WERI-Rb-1 (cell line): Measurements from ENCODE around the gene SLC25A40.
"Not testable (repeated sequence)": the region's sequence is repeated elsewhere in the genome, so short reads cannot be mapped to it uniquely, and the experiment has no call there.

Experiments
- DNase-seq: peaks from one replicate; pipeline ENCODE4 v3.0.0-alpha.2; 2020
- H3K27ac ChIP-seq: fragments of 250-450 bp; sonication (Bioruptor Pico); 2 replicates; pipeline ENCODE4 v1.5.1; 2020; ENCODE audit warnings: mild to moderate bottlenecking, moderate library complexity
- H3K27me3 ChIP-seq: fragments of 250-450 bp; sonication (Bioruptor Pico); 2 replicates; pipeline ENCODE4 v1.5.1; 2021; ENCODE audit warnings: mild to moderate bottlenecking, low read depth, moderate library complexity; ENCODE audit not compliant: insufficient read depth, severe bottlenecking
- H3K36me3 ChIP-seq: fragments of 250-450 bp; sonication (Bioruptor Pico); 2 replicates; pipeline ENCODE4 v1.5.1; 2020; ENCODE audit warnings: mild to moderate bottlenecking, moderate library complexity
- H3K4me3 ChIP-seq: 2 replicates; pipeline ENCODE4 v1.5.1; 2011; ENCODE audit warnings: low read depth, mild to moderate bottlenecking, control low read depth, low read length
- H3K9me3 ChIP-seq: fragments of 250-450 bp; sonication (Bioruptor Pico); 2 replicates; pipeline ENCODE4 v1.5.1; 2021; ENCODE audit warnings: mild to moderate bottlenecking, moderate library complexity; ENCODE audit not compliant: severe bottlenecking
- TF ChIP-seq, protein P1 (sequence below): IDR thresholded peaks from 2 replicates; pipeline ENCODE4 v1.5.1; 2011; ENCODE audit warnings: low read depth, mild to moderate bottlenecking, control low read depth, inconsistent platforms, low read length

SLC25A40 gene, protein sequence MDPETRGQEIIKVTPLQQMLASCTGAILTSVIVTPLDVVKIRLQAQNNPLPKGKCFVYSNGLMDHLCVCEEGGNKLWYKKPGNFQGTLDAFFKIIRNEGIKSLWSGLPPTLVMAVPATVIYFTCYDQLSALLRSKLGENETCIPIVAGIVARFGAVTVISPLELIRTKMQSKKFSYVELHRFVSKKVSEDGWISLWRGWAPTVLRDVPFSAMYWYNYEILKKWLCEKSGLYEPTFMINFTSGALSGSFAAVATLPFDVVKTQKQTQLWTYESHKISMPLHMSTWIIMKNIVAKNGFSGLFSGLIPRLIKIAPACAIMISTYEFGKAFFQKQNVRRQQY

DNA sequence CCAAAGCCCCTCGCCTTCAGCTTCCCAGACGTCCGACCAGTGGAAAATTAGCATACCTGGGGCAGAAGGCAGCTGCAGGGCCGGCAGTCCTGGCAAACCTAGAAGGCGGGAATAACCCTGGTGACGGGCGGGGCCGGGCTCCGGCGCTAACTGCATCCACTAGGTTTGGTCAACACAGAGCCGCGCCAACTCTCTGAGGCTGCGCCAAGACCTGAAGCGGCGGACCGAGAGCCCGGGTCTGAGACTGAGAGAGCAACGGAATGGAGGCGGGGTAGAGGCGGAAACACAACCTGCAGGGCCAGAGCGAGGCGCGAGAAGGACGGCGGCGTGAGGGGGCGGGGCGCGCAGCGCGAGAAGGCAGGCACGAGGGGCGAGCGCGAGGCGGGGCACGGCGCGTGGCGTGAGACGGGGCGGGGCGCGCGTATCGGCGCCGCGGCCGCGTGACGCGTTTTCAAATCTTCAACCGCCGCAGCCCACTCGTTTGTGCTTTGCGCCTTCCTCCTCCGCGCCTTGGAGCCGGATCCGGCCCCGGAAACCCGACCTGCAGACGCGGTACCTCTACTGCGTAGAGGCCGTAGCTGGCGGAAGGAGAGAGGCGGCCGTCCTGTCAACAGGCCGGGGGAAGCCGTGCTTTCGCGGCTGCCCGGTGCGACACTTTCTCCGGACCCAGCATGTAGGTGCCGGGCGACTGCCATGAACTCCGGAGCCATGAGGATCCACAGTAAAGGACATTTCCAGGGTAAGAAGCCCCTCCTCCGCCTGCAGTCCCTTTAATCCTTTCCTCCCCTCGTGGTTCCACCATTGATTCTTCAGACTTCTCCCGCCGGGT lies at the start of gene SLC25A40, which contains the start of gene DBF4:
Gene SLC25A40, minus strand, starts transcription at position 321 of the 829 bp plus-strand sequence. CDS start 17,633 bp downstream, outside the sequence.
Gene DBF4, plus strand, starts transcription at position 454 of the 829 bp plus-strand sequence. Its CDS starts 240 bp downstream, at position 694.
- TF ChIP-seq, protein P1, sequence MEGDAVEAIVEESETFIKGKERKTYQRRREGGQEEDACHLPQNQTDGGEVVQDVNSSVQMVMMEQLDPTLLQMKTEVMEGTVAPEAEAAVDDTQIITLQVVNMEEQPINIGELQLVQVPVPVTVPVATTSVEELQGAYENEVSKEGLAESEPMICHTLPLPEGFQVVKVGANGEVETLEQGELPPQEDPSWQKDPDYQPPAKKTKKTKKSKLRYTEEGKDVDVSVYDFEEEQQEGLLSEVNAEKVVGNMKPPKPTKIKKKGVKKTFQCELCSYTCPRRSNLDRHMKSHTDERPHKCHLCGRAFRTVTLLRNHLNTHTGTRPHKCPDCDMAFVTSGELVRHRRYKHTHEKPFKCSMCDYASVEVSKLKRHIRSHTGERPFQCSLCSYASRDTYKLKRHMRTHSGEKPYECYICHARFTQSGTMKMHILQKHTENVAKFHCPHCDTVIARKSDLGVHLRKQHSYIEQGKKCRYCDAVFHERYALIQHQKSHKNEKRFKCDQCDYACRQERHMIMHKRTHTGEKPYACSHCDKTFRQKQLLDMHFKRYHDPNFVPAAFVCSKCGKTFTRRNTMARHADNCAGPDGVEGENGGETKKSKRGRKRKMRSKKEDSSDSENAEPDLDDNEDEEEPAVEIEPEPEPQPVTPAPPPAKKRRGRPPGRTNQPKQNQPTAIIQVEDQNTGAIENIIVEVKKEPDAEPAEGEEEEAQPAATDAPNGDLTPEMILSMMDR, result no peak
- H3K27ac ChIP-seq, result peak within 1 kb of the TSS; percentile 96
- peaks cover 61% of the 10 kb centered on the region for H3K36me3 ChIP-seq
- H3K4me3 ChIP-seq, result peak within 1 kb of the TSS; percentile 99
- peak; percentile 98 for DNase-seq
- H3K9me3 ChIP-seq, result no peaks in the 10 kb centered on the region
- H3K27me3 ChIP-seq, result no peaks in the 10 kb centered on the region

DNA sequence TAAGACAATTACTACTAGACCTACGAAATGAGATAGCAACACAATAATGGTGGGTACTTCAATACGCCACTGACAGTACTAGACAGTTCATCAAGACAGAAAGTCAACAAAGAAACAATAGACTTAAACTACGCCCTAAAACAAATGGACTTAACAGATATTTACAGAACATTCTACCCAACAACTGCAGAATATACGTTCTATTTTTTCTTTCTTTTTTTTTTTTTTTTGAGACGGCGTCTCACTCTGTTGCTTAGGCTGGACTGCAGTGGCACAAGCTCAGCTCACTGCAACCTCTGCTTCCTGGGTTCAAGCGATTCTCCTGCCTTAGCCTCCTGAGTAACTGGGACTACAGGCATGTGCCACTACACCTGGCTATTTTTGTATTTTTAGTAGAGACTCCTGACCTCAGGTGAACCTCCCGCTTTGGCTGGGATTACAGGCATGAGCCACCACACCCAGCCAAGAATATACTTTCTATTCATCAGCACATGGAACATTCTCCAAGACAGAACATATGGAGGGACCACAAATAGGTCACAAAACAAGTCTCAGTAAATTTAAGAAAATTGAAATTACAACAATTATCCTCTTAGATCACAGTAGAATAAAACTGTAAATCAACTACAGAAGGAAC lies 46.7 kb upstream of the SLC25A40 start:
- not testable (repeated sequence) for H3K4me3 ChIP-seq, DNase-seq, H3K36me3 ChIP-seq, H3K9me3 ChIP-seq, H3K27ac ChIP-seq, H3K27me3 ChIP-seq

DNA sequence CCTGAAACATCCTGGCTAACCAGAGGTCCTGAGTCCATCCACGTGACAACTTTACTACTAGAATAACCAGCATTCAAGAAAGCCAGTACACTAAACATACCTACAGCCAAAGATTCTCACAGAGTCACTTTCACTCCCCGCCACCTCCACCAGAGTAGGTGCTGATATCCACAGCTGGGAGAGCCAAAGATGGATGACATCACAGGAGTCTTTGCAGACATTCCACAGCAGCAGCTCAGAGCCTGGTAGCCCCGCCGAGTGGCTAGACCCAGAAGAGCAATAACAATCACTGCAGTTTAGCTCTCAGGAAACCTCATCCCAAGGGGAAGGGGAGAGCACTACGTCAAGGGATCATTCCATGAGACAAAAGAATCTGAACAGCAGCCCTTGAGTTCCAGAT lies 44.4 kb upstream of the SLC25A40 start:
- no peaks in the 10 kb centered on the region for H3K27me3 ChIP-seq
- H3K27ac ChIP-seq, result no peak overlapping the region
- TF ChIP-seq, protein P1, result no peak
- no peak overlapping the region for H3K4me3 ChIP-seq
- DNase-seq, result no peak
- no peaks in the 10 kb centered on the region for H3K9me3 ChIP-seq
- no peaks in the 10 kb centered on the region for H3K36me3 ChIP-seq

DNA sequence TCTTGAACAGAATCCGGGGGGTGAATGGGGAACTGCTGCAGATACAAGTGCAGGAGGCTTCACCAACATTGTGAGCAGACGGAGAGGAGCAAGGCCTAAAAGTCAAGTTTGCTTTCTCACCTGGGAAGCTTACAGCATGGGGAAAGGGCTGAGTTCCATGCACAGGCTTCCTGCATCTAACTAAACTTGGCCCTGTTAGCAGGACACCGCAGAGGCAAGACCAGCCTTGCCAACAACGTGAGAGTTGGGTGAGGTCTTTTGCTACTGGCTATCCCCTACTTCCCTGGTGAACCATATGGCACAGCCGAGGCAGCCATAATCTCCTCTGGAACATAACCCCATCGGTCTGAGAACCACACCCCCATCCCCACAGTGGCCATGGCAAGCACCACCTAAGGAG lies 43.7 kb upstream of the SLC25A40 start:
- TF ChIP-seq, protein P1, result no peak
- Histone ChIP-seq H3K36me3 (no peaks in the 10 kb centered on the region), H3K4me3 (no peak overlapping the region), H3K27ac (no peak overlapping the region), H3K9me3 (no peaks in the 10 kb centered on the region), H3K27me3 (no peaks in the 10 kb centered on the region)
- DNase-seq, result no peak

DNA sequence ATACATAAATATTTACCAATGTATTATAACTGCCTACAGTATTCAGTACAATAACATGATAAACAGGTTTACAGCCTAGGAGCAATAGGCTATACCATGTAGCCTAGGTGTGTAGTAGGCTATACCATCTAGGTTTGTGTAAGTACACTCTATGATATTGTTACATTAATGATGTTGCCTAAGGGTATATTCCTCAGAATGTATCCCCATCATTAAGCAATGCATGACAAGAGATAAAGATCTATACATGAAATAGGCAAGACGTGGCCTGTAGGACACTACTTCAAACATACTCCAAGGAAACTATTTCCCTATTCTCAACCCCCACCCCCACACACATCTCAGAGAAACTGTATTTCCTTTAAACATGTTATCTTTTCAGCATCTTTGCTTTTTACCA lies 42.6 kb upstream of the SLC25A40 start:
- Histone ChIP-seq H3K36me3 (no peaks in the 10 kb centered on the region), H3K9me3 (no peaks in the 10 kb centered on the region), H3K27ac (no peak overlapping the region), H3K27me3 (no peaks in the 10 kb centered on the region), H3K4me3 (no peak overlapping the region)
- DNase-seq, result no peak
- TF ChIP-seq, protein P1, result no peak

DNA sequence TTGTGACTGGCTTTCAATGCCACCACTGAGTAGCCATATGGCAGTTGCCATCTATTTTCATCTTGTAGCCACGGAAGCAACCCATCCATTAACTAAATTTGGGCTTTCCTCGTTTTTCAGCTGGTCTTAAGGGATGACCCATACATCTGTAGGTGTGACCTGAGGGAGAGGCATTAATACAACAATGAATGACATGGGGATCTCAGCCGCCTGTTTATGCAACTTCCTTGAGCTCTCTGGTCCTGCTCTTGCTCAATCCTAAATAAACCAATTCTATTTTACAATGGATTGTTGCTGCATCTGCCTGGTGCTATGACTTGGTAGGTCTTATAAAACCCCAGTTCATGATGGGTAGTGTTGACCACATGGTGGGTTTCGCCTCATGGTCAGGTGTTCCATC lies 36.0 kb upstream of the SLC25A40 start:
- H3K9me3 ChIP-seq, result no peaks in the 10 kb centered on the region

DNA sequence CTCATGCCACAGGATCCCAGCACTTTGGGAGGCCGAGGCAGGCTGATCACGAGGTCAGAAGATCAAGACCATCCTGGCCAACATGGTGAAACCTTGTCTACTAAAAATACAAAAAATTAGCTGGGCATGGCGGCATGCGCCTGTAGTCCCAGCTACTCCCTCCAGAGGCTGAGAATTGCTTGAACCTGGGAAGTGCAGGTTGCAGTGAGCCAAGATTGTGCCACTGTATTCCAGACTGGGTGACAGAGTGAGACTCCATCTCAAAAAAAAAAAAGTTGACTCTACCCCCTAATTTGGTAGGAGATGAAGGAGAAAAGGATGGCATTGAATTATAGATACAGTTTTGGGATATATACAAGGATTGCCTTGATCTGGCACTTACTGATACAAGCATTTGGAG lies 32.7 kb upstream of the SLC25A40 start:
- DNase-seq, H3K9me3 ChIP-seq, H3K27me3 ChIP-seq, H3K4me3 ChIP-seq, H3K27ac ChIP-seq: not testable (repeated sequence)
- peaks cover 30% of the 10 kb centered on the region for H3K36me3 ChIP-seq

More for the DNA sequence above, 36.0 kb upstream of the SLC25A40 start:
- Histone ChIP-seq H3K36me3 (peaks cover 6% of the 10 kb centered on the region), H3K4me3 (no peak overlapping the region), H3K27me3 (no peaks in the 10 kb centered on the region), H3K27ac (no peak overlapping the region)
- TF ChIP-seq, protein P1, result no peak
- no peak for DNase-seq

DNA sequence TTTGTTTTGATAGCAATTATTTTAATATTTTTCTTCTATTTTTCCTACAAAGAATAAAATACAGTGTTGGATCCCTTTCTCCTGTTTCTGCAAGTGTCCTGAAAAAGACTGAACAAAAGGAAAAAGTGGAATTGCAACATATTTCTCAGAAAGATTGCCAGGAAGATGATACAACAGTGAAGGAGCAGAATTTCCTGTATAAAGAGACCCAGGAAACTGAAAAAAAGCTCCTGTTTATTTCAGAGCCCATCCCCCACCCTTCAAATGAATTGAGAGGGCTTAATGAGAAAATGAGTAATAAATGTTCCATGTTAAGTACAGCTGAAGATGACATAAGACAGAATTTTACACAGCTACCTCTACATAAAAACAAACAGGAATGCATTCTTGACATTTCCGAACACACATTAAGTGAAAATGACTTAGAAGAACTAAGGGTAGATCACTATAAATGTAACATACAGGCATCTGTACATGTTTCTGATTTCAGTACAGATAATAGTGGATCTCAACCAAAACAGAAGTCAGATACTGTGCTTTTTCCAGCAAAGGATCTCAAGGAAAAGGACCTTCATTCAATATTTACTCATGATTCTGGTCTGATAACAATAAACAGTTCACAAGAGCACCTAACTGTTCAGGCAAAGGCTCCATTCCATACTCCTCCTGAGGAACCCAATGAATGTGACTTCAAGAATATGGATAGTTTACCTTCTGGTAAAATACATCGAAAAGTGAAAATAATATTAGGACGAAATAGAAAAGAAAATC lies 31.2 kb upstream of the SLC25A40 start:
- DNase-seq, result not testable (repeated sequence)
- H3K36me3 ChIP-seq, result peaks cover 43% of the 10 kb centered on the region

More for the DNA sequence above, 31.2 kb upstream of the SLC25A40 start:
- H3K27ac ChIP-seq, H3K27me3 ChIP-seq, H3K4me3 ChIP-seq, H3K9me3 ChIP-seq: not testable (repeated sequence)
